OCI-LY1 (cell line): ENCODE results near the gene GBP2.

Experiments
- H2AFZ ChIP-seq: fragments of 200-600 bp; sonication (generic), shearing (Covaris generic); 2 replicates; pipeline ENCODE4 v1.6.0; 2014; ENCODE audit warnings: antibody characterized with exemption, mild to moderate bottlenecking, low read length
- H3F3A ChIP-seq: fragments of 200-600 bp; sonication (generic), shearing (Covaris generic); 2 replicates; pipeline ENCODE4 v1.6.0; 2014; ENCODE audit warnings: mild to moderate bottlenecking, antibody characterized with exemption, low read length, moderate library complexity; ENCODE audit not compliant: insufficient read depth
- H3K27ac ChIP-seq: fragments of 200-600 bp; sonication (generic); 2 replicates; pipeline ENCODE4 v1.5.1; 2014; ENCODE audit warnings: low read length, mixed run types, mild to moderate bottlenecking, low read depth; ENCODE audit not compliant: poor library complexity, severe bottlenecking
- H3K27me3 ChIP-seq: fragments of 200-600 bp; sonication (generic); 2 replicates; pipeline ENCODE4 v1.6.0; 2014; ENCODE audit warnings: antibody characterized with exemption, mild to moderate bottlenecking, low read length, moderate library complexity; ENCODE audit not compliant: insufficient read depth
- H3K36me3 ChIP-seq: fragments of 200-600 bp; sonication (generic); 2 replicates; pipeline ENCODE4 v1.6.1; 2014; ENCODE audit warnings: mild to moderate bottlenecking, antibody characterized with exemption, low read length, moderate library complexity, mixed read lengths; ENCODE audit not compliant: insufficient read depth
- H3K4me1 ChIP-seq: fragments of 200-600 bp; sonication (generic); 2 replicates; pipeline ENCODE4 v1.5.1; 2014; ENCODE audit warnings: mild to moderate bottlenecking, low read length, moderate library complexity; ENCODE audit not compliant: insufficient read depth, severe bottlenecking
- H3K4me2 ChIP-seq: fragments of 200-600 bp; sonication (generic), shearing (Covaris generic); 2 replicates; pipeline ENCODE4 v1.6.1; 2014; ENCODE audit warnings: low read length
- H3K4me3 ChIP-seq: fragments of 200-600 bp; sonication (generic); 2 replicates; pipeline ENCODE4 v1.5.1; 2014; ENCODE audit warnings: low read length, low read depth, mild to moderate bottlenecking, mixed read lengths; ENCODE audit not compliant: poor library complexity, severe bottlenecking
- H3K79me2 ChIP-seq: fragments of 200-600 bp; shearing (Covaris generic); 2 replicates; pipeline ENCODE4 v1.6.1; 2016; ENCODE audit warnings: mixed run types, low read length, mixed read lengths; ENCODE audit not compliant: insufficient read depth
- H3K9ac ChIP-seq: fragments of 200-600 bp; sonication (generic), shearing (Covaris generic); 2 replicates; pipeline ENCODE4 v1.6.1; 2014; ENCODE audit warnings: mild to moderate bottlenecking, low read length, mixed read lengths
- H3K9me2 ChIP-seq: fragments of 200-600 bp; sonication (generic), shearing (Covaris generic); 2 replicates; pipeline ENCODE4 v1.6.1; 2014; ENCODE audit warnings: low read depth, mild to moderate bottlenecking, low read length, mixed read lengths
- H3K9me3 ChIP-seq: fragments of 200-600 bp; shearing (Covaris generic); 2 replicates; pipeline ENCODE4 v1.6.1; 2014; ENCODE audit warnings: low read length, mixed read lengths
- H4K20me1 ChIP-seq: fragments of 200-600 bp; sonication (generic), shearing (Covaris generic); 2 replicates; pipeline ENCODE4 v1.6.0; 2016; ENCODE audit warnings: mild to moderate bottlenecking, low read length; ENCODE audit not compliant: insufficient read depth
- EZH2 ChIP-seq: fragments of 200-600 bp; sonication (generic), shearing (Covaris generic); IDR thresholded peaks from 2 replicates; pipeline ENCODE4 v1.8.0; 2017; ENCODE audit warnings: borderline replicate concordance, mixed run types, mild to moderate bottlenecking, antibody characterized with exemption, low read length, moderate library complexity, mixed read lengths
- TF ChIP-seq, protein P1 (sequence below): fragments of 200-600 bp; sonication (generic), shearing (Covaris generic); IDR thresholded peaks from 2 replicates; pipeline ENCODE4 v1.5.1; 2017; ENCODE audit warnings: mild to moderate bottlenecking, antibody characterized with exemption, low read length, moderate library complexity, mixed read lengths

Gene GBP2, protein sequence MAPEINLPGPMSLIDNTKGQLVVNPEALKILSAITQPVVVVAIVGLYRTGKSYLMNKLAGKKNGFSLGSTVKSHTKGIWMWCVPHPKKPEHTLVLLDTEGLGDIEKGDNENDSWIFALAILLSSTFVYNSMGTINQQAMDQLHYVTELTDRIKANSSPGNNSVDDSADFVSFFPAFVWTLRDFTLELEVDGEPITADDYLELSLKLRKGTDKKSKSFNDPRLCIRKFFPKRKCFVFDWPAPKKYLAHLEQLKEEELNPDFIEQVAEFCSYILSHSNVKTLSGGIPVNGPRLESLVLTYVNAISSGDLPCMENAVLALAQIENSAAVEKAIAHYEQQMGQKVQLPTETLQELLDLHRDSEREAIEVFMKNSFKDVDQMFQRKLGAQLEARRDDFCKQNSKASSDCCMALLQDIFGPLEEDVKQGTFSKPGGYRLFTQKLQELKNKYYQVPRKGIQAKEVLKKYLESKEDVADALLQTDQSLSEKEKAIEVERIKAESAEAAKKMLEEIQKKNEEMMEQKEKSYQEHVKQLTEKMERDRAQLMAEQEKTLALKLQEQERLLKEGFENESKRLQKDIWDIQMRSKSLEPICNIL

DNA sequence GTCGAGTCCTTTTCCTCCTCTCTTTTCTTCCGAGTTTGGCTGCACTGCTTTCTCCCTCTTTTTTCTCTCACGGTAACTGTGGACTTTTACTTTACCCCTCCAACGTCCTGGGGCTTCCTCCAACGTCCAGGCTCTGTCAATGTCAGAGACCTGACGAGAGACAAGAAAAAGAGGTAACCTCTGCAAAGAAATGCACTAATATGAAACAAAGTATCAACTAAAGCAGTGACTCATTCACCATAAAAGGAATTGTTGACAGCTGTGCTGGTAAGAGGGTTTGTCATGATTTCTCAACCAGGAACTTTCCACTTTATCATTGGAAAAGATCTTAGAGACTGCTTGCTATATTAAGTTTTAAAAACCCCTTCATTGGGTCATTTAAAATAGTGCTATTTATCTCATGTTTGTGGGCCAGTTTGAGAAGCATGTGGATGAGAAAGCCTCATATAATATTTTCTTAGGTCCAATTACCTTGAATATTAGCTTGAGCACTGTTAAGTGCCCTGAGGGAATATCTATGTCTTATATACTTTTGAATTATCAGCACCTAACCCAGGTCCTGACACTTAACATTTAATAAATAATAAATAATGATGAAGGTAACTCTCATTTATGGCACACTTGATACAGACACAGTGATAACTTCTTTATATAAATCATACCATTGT, at the start of gene GBP2:
GBP2 (minus strand) TSS at position 202 of the 668 bp plus-strand sequence. CDS start 4,148 bp downstream, outside the sequence.
- Histone ChIP-seq H3K79me2 (no peaks in the 10 kb centered on the region), H3K9me2 (no peaks in the 10 kb centered on the region), H3K9me3 (no peaks in the 10 kb centered on the region), H3K27ac (no peak within 1 kb of the TSS), H3K4me2 (no peak within 1 kb of the TSS), H2AFZ (no peak within 1 kb of the TSS), H4K20me1 (no peaks in the 10 kb centered on the region), H3K27me3 (no peaks in the 10 kb centered on the region), H3K4me1 (no peaks in the 10 kb centered on the region), H3K9ac (no peak within 1 kb of the TSS), H3K4me3 (no peak within 1 kb of the TSS), H3K36me3 (no peaks in the 10 kb centered on the region), H3F3A (no peaks in the 10 kb centered on the region)
- TF ChIP-seq, protein P1, sequence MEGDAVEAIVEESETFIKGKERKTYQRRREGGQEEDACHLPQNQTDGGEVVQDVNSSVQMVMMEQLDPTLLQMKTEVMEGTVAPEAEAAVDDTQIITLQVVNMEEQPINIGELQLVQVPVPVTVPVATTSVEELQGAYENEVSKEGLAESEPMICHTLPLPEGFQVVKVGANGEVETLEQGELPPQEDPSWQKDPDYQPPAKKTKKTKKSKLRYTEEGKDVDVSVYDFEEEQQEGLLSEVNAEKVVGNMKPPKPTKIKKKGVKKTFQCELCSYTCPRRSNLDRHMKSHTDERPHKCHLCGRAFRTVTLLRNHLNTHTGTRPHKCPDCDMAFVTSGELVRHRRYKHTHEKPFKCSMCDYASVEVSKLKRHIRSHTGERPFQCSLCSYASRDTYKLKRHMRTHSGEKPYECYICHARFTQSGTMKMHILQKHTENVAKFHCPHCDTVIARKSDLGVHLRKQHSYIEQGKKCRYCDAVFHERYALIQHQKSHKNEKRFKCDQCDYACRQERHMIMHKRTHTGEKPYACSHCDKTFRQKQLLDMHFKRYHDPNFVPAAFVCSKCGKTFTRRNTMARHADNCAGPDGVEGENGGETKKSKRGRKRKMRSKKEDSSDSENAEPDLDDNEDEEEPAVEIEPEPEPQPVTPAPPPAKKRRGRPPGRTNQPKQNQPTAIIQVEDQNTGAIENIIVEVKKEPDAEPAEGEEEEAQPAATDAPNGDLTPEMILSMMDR, result no peak
- no peak for TF ChIP-seq EZH2

DNA sequence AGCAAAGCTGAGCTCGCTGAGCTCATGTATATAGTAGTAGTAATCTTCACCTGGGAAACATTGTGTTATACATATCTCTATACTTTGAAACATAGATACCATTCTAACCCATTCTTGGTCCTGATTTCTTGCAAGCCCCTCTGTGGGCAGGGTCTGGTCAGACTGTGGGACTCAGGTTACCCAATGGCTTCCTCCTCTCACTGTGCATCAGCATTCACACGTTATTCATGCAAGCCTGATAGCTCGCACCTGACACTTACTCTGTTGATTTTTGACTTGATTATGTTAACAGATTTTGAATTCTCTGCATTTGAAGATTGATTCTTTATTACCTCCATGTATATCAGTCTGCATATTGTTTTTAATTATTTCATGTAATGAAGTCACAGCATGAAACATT, 48.6 kb upstream of the GBP2 start:
- Histone ChIP-seq H4K20me1 (no peaks in the 10 kb centered on the region), H3K9me2 (no peaks in the 10 kb centered on the region), H3K27ac (no peak overlapping the region), H3K9ac (no peak overlapping the region), H3F3A (no peaks in the 10 kb centered on the region), H3K4me3 (no peak overlapping the region), H3K27me3 (no peaks in the 10 kb centered on the region), H3K4me2 (no peak overlapping the region), H3K36me3 (no peaks in the 10 kb centered on the region), H3K9me3 (no peaks in the 10 kb centered on the region), H3K4me1 (no peaks in the 10 kb centered on the region), H3K79me2 (no peaks in the 10 kb centered on the region), H2AFZ (no peak overlapping the region)
- TF ChIP-seq EZH2, result no peak
- TF ChIP-seq, protein P1, result no peak

DNA sequence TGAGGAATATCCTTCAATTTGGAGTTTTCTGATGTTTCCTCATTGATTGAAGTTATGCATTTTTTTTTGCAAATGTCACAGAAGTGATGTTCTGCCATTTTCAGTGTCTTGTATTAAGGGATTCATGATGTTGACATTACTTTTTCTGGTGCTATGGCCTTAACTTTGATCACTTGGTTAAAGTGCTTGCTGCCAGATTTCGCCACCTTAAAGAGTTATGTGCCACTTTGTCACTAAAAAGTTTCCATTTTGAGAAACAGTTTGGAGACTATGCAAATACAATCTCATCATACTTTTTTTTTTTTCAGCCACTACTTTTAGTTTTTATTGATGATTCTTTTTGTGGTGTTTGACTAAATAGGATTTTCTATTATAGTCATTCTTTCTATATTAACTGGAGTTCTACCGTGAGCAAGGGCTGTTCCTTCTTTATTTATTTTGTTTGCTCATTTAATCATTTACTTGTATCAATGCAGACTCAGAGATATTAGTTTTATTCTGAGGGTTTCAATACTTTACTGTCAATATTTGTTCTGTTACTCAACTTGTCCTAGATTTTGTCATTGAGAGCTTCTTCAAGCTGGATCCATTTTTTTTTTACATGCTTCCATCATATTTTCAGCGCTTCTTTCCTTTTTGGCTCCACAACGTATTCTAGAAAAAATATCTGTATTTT, 46.7 kb upstream of the GBP2 start:
- H3K4me2 ChIP-seq, result no peak overlapping the region
- no peaks in the 10 kb centered on the region for H4K20me1 ChIP-seq
- H3K4me3 ChIP-seq, result no peak overlapping the region
- H3K27ac ChIP-seq, result no peak overlapping the region
- H2AFZ ChIP-seq, result no peak overlapping the region
- no peaks in the 10 kb centered on the region for H3K27me3 ChIP-seq
- no peaks in the 10 kb centered on the region for H3K9me3 ChIP-seq
- TF ChIP-seq, protein P1, result no peak
- no peaks in the 10 kb centered on the region for H3K36me3 ChIP-seq
- no peaks in the 10 kb centered on the region for H3F3A ChIP-seq
- H3K79me2 ChIP-seq, result no peaks in the 10 kb centered on the region
- H3K9me2 ChIP-seq, result no peaks in the 10 kb centered on the region
- no peak overlapping the region for H3K9ac ChIP-seq
- H3K4me1 ChIP-seq, result no peaks in the 10 kb centered on the region
